Measurements from ENCODE around the gene KIF5C. TPM values are rescaled to one million over a fixed set of nuclear protein-coding genes. Genes with fewer than 3 reads are reported as not detected.
"Not testable (repeated sequence)": the region's sequence is repeated elsewhere in the genome, so short reads cannot be mapped to it uniquely, and the experiment has no call there.

Gene KIF5C
- total RNA-seq, 1 experiment from 2014 or later: 1.6 TPM

- H3K4me3 ChIP-seq (ENCODE audit: low read depth in 2 of 2, low read length in 2 of 2): no peak overlapping the region
- H3K27ac ChIP-seq (ENCODE audit: low read length): no peak overlapping the region
- ChIA-PET POLR2A (no interaction called here), CTCF (no interaction called here)
- no peaks in the 10 kb centered on the region for H3K9me3 ChIP-seq (ENCODE audit: control insufficient read depth, insufficient read depth, low read depth, low read length)
- in situ Hi-C loops (cut with HindIII; ENCODE audit: low pct_unique_long_range_greater_than_20kb, low sequenced_read_pairs) (no loop called here), intact Hi-C loops (cut with micrococcal nuclease; ENCODE audit: unreplicated experiment) (no loop called here)
- ATAC-seq: no peak
- H3K4me1 ChIP-seq (ENCODE audit: control insufficient read depth, insufficient read depth, low read length): no peaks in the 10 kb centered on the region
- no peak for DNase-seq (ENCODE audit: low read depth, low spot score)
- H3K27me3 ChIP-seq (ENCODE audit: control insufficient read depth, insufficient read depth, low read length): peaks cover 2% of the 10 kb centered on the region; the same call in 1 of the 2 replicates
- TF ChIP-seq SIN3A (IDR thresholded peaks at IDR 0.05; ENCODE audit: borderline replicate concordance, insufficient read depth, low read depth, low read length): no peak
- no peak for TF ChIP-seq POLR2AphosphoS5 (IDR thresholded peaks at IDR 0.05; ENCODE audit: low read depth, low read length)
- no peak for TF ChIP-seq TCF7L2 (IDR thresholded peaks at IDR 0.05; ENCODE audit: low read depth, low read length)
- no peak for TF ChIP-seq CTCF (IDR thresholded peaks at IDR 0.05)
- TF ChIP-seq REST (IDR thresholded peaks at IDR 0.05; ENCODE audit: insufficient read depth in 1 of 2, low read depth in 2 of 2, low read length in 1 of 2): no peak
- no peaks in the 10 kb centered on the region for H3K36me3 ChIP-seq (ENCODE audit: control insufficient read depth, insufficient read depth, low read length)
- BruUV-seq (replicated peaks): no TSS peak
These were observed 104.3 kb downstream of the KIF5C start for GRCh38 chr2:148979164-148979918.

DNA sequence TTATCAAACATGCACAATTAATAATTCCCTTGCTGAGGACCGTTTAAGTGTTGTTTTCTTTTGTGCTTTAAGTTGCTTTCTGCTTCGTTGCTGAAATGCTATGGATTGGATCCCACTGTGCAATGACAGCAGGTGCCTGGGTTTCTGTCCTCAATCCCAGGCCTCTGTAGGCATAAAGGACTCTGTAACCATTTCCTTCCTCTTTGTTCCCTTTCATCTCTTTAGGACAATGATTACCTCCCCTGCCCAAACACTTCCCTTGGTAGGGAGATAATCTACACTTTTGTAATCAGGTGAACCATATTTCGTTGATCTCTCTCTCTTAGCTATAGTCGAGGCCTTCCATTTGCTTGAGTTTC lies 104.9 kb downstream of the KIF5C start:
- DNase-seq (ENCODE audit: low read depth, low spot score) (no peak), ATAC-seq (no peak)
- TF ChIP-seq POLR2AphosphoS5 (IDR thresholded peaks at IDR 0.05; ENCODE audit: low read depth, low read length) (no peak), TCF7L2 (IDR thresholded peaks at IDR 0.05; ENCODE audit: low read depth, low read length) (no peak), SIN3A (IDR thresholded peaks at IDR 0.05; ENCODE audit: borderline replicate concordance, insufficient read depth, low read depth, low read length) (no peak), REST (IDR thresholded peaks at IDR 0.05; ENCODE audit: insufficient read depth in 1 of 2, low read depth in 2 of 2, low read length in 1 of 2) (no peak)
- ChIA-PET CTCF (no interaction called here), POLR2A (no interaction called here)
- H3K4me3 ChIP-seq (ENCODE audit: low read depth in 2 of 2, low read length in 2 of 2): no peak overlapping the region
- intact Hi-C loops (cut with micrococcal nuclease; ENCODE audit: unreplicated experiment): no loop called here
- no peaks in the 10 kb centered on the region for H3K9me3 ChIP-seq (ENCODE audit: control insufficient read depth, insufficient read depth, low read depth, low read length)
- in situ Hi-C loops (cut with HindIII; ENCODE audit: low pct_unique_long_range_greater_than_20kb, low sequenced_read_pairs): no loop called here
- no TSS peak for BruUV-seq (replicated peaks)
- H3K27ac ChIP-seq (ENCODE audit: low read length): no peak overlapping the region
- H3K27me3 ChIP-seq (ENCODE audit: control insufficient read depth, insufficient read depth, low read length): peaks cover 2% of the 10 kb centered on the region; the same call in 1 of the 2 replicates
- H3K4me1 ChIP-seq (ENCODE audit: control insufficient read depth, insufficient read depth, low read length): no peaks in the 10 kb centered on the region
- no peaks in the 10 kb centered on the region for H3K36me3 ChIP-seq (ENCODE audit: control insufficient read depth, insufficient read depth, low read length)

- H3K36me3 ChIP-seq (ENCODE audit: control insufficient read depth, insufficient read depth, low read length); H3K27ac ChIP-seq (ENCODE audit: low read length); POLR2A ChIA-PET; H3K4me3 ChIP-seq (ENCODE audit: low read depth in 2 of 2, low read length in 2 of 2); intact Hi-C loops (cut with micrococcal nuclease; ENCODE audit: unreplicated experiment); H3K4me1 ChIP-seq (ENCODE audit: control insufficient read depth, insufficient read depth, low read length); H3K9me3 ChIP-seq (ENCODE audit: control insufficient read depth, insufficient read depth, low read depth, low read length); in situ Hi-C loops (cut with HindIII; ENCODE audit: low pct_unique_long_range_greater_than_20kb, low sequenced_read_pairs); H3K27me3 ChIP-seq (ENCODE audit: control insufficient read depth, insufficient read depth, low read length); BruUV-seq (replicated peaks); ATAC-seq; DNase-seq (ENCODE audit: low read depth, low spot score); CTCF ChIA-PET: not testable (repeated sequence)
These were observed 105.5 kb downstream of the KIF5C start for GRCh38 chr2:148980496-148980895.

All from Panc1 (cell line).